MM.1S (cell line): ENCODE data around the gene DYNLRB1.

ENCODE experiments used
- EZH2 ChIP-seq: fragments of 300-600 bp; sonication (generic); optimal IDR thresholded peaks from 2 replicates; pipeline ENCODE3; 2017; ENCODE audit warnings: low read depth, mild to moderate bottlenecking, antibody characterized with exemption, low read length, mixed read lengths
- EZH2phosphoT487 ChIP-seq: fragments of 300-600 bp; sonication (generic); IDR thresholded peaks from 2 replicates; pipeline ENCODE4 v1.6.1; 2018; ENCODE audit warnings: antibody characterized with exemption, low read length
- TF ChIP-seq, protein P1 (sequence below): fragments of 300-600 bp; sonication (generic); IDR thresholded peaks from 2 replicates; pipeline ENCODE4 v1.5.1; 2016; ENCODE audit warnings: antibody characterized with exemption, low read length, mixed read lengths

- TF ChIP-seq, protein P1, sequence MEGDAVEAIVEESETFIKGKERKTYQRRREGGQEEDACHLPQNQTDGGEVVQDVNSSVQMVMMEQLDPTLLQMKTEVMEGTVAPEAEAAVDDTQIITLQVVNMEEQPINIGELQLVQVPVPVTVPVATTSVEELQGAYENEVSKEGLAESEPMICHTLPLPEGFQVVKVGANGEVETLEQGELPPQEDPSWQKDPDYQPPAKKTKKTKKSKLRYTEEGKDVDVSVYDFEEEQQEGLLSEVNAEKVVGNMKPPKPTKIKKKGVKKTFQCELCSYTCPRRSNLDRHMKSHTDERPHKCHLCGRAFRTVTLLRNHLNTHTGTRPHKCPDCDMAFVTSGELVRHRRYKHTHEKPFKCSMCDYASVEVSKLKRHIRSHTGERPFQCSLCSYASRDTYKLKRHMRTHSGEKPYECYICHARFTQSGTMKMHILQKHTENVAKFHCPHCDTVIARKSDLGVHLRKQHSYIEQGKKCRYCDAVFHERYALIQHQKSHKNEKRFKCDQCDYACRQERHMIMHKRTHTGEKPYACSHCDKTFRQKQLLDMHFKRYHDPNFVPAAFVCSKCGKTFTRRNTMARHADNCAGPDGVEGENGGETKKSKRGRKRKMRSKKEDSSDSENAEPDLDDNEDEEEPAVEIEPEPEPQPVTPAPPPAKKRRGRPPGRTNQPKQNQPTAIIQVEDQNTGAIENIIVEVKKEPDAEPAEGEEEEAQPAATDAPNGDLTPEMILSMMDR: no peak
- no peak for TF ChIP-seq EZH2
- no peak for TF ChIP-seq EZH2phosphoT487
Measured at GRCh38 chr20:34491226-34491931, 24.8 kb upstream of the DYNLRB1 start.
